H1 (cell line): ENCODE measurements around the gene GJC2. TPM values are rescaled to one million over a fixed set of nuclear protein-coding genes. Genes with fewer than 3 reads are reported as not detected.

Experiments
- CTCF ChIA-PET: fragments of 300-600 bp; sonication (Branson Sonifier 250); formaldehyde crosslinking; loops from one replicate; lab custom pipeline; 2021; ENCODE audit not compliant: partially characterized antibody; lab: Charles Lee
- POLR2A ChIA-PET: fragments of 300-600 bp; sonication (Branson Sonifier 250); formaldehyde crosslinking; loops from one replicate; lab custom pipeline; 2021; ENCODE audit warnings: inconsistent platforms; ENCODE audit not compliant: partially characterized antibody; lab: Charles Lee
- DNase-seq, 2 experiments: peaks; one replicate each; pipeline versions ENCODE4 v3.0.0 to v3.0.0-alpha.2; 2010 to 2022; ENCODE audit warnings: low spot score in 2 of 2, low read depth in 1 of 2, mixed read lengths in 1 of 2
- FAIRE-seq: peaks from 2 replicates; lab custom pipeline; 2011; peaks lifted over from hg19 to GRCh38; lab: Jason Lieb, UNC
- H2AFZ ChIP-seq: 2 replicates; pipeline ENCODE4 v1.8.1; 2012; ENCODE audit warnings: low read length, inconsistent platforms
- H2AK5ac ChIP-seq: 2 replicates; pipeline ENCODE4 v1.6.1; 2013; ENCODE audit warnings: low read depth, low read length
- H2BK120ac ChIP-seq: replicated peaks from 2 replicates; pipeline ENCODE3; 2013; ENCODE audit warnings: low read depth, low read length, inconsistent platforms
- H2BK12ac ChIP-seq: 2 replicates; pipeline ENCODE4 v1.6.1; 2013; ENCODE audit warnings: low read depth, low read length
- H2BK15ac ChIP-seq: 2 replicates; pipeline ENCODE4 v1.6.1; 2013; ENCODE audit warnings: low read length
- H2BK20ac ChIP-seq: 2 replicates; pipeline ENCODE4 v1.6.1; 2013; ENCODE audit warnings: low read length
- H2BK5ac ChIP-seq: 2 replicates; pipeline ENCODE4 v1.6.1; 2013; ENCODE audit warnings: low read depth, low read length
- H3K14ac ChIP-seq: 2 replicates; pipeline ENCODE4 v1.6.1; 2013; ENCODE audit warnings: inconsistent platforms; ENCODE audit not compliant: insufficient read length
- H3K18ac ChIP-seq: 2 replicates; pipeline ENCODE4 v1.6.1; 2013; ENCODE audit warnings: low read length; ENCODE audit errors: extremely low read depth
- H3K23ac ChIP-seq: 2 replicates; pipeline ENCODE4 v1.6.1; 2013; ENCODE audit warnings: inconsistent platforms; ENCODE audit not compliant: insufficient read length
- H3K23me2 ChIP-seq: 2 replicates; pipeline ENCODE4 v1.6.1; 2013; ENCODE audit warnings: low read depth, low read length
- H3K27ac ChIP-seq: 2 replicates; pipeline ENCODE4 v1.6.1; 2011; ENCODE audit warnings: low read depth, low read length, inconsistent platforms
- H3K27me3 ChIP-seq, 4 experiments: replicated peaks in 1 of 4; 1 replicate in 1 of 4; 2 replicates in 3 of 4; pipeline versions ENCODE4 v1.6.1 to v1.8.1; 2011 to 2013; ENCODE audit warnings: low read length in 3 of 4, mild to moderate bottlenecking in 3 of 4, inconsistent platforms in 2 of 4, mixed read lengths in 2 of 4, moderate library complexity in 1 of 4; ENCODE audit not compliant: control insufficient read depth in 3 of 4, insufficient read depth in 3 of 4; ENCODE audit errors: extremely low read depth in 1 of 4
- H3K36me3 ChIP-seq, 4 experiments: 2 replicates each; pipeline versions ENCODE4 v1.6.1 to v1.8.1; 2011 to 2013; ENCODE audit warnings: mild to moderate bottlenecking in 4 of 4, low read length in 3 of 4, moderate library complexity in 2 of 4, control low read depth in 1 of 4, inconsistent platforms in 1 of 4; ENCODE audit not compliant: insufficient read depth in 4 of 4, control insufficient read depth in 2 of 4
- H3K4ac ChIP-seq: replicated peaks from 2 replicates; pipeline ENCODE3; 2013; ENCODE audit warnings: low read length, low read depth, mixed read lengths, inconsistent platforms; ENCODE audit not compliant: insufficient read length
- H3K4me1 ChIP-seq, 4 experiments: replicated peaks in 1 of 4; 1 replicate in 1 of 4; 2 replicates in 3 of 4; pipeline versions ENCODE4 v1.6.1 to v1.8.1; 2011 to 2013; ENCODE audit warnings: low read length in 3 of 4, inconsistent platforms in 2 of 4, mixed read lengths in 1 of 4; ENCODE audit not compliant: insufficient read depth in 4 of 4, control insufficient read depth in 3 of 4
- H3K4me2 ChIP-seq, 2 experiments: 2 replicates each; pipeline versions ENCODE4 v1.6.1 to v1.8.1; 2011 to 2013; ENCODE audit warnings: low read depth in 2 of 2, low read length in 2 of 2, control low read depth in 1 of 2, inconsistent platforms in 1 of 2, mild to moderate bottlenecking in 1 of 2; ENCODE audit not compliant: insufficient read depth in 1 of 2
- H3K4me3 ChIP-seq, 4 experiments: fragments of 200-600, 300-600 bp in 1 of 4; sonication (generic), shearing (Covaris generic), sonication (Bioruptor Twin) in 1 of 4; 2 replicates each; pipeline versions ENCODE4 v1.5.1 to v1.8.1; 2011 to 2016; ENCODE audit warnings: low read length in 4 of 4, low read depth in 3 of 4, control low read depth in 2 of 4, inconsistent platforms in 2 of 4, mild to moderate bottlenecking in 2 of 4, mixed read lengths in 1 of 4, moderate library complexity in 1 of 4; ENCODE audit not compliant: insufficient read depth in 2 of 4; ENCODE audit errors: extremely low read depth in 1 of 4
- H3K56ac ChIP-seq: replicated peaks from 2 replicates; pipeline ENCODE3; 2013; ENCODE audit warnings: low read depth, mild to moderate bottlenecking, mixed read lengths, low read length, inconsistent platforms; ENCODE audit not compliant: insufficient read length
- H3K79me1 ChIP-seq: 2 replicates; pipeline ENCODE4 v1.6.1; 2013; ENCODE audit warnings: low read depth, low read length, control low read depth
- H3K79me2 ChIP-seq, 2 experiments: 2 replicates each; pipeline versions ENCODE4 v1.6.1 to v1.8.1; 2012 to 2013; ENCODE audit warnings: low read length in 2 of 2, mild to moderate bottlenecking in 2 of 2, inconsistent platforms in 1 of 2; ENCODE audit not compliant: insufficient read depth in 2 of 2, control insufficient read depth in 1 of 2
- H3K9ac ChIP-seq, 4 experiments: replicated peaks in 1 of 4; 1 replicate in 1 of 4; 2 replicates in 3 of 4; pipeline versions ENCODE4 v1.6.1 to v1.8.1; 2011 to 2013; ENCODE audit warnings: low read depth in 3 of 4, low read length in 3 of 4, control low read depth in 2 of 4, mild to moderate bottlenecking in 2 of 4, moderate library complexity in 2 of 4, inconsistent platforms in 1 of 4; ENCODE audit errors: extremely low read depth in 1 of 4
- H3K9me3 ChIP-seq, 2 experiments: 2 replicates each; pipeline versions ENCODE4 v1.6.1 to v1.8.1; 2012 to 2013; ENCODE audit warnings: mild to moderate bottlenecking in 2 of 2, moderate library complexity in 2 of 2, control low read depth in 1 of 2, inconsistent platforms in 1 of 2, low read depth in 1 of 2, low read length in 1 of 2, mixed read lengths in 1 of 2; ENCODE audit not compliant: insufficient read depth in 2 of 2
- H4K20me1 ChIP-seq, 2 experiments: replicated peaks in 1 of 2; 2 replicates each; pipeline versions ENCODE3 to v1.8.1; 2011 to 2013; ENCODE audit warnings: inconsistent platforms in 2 of 2, low read length in 2 of 2, mild to moderate bottlenecking in 1 of 2; ENCODE audit not compliant: insufficient read depth in 2 of 2, control insufficient read depth in 1 of 2
- H4K5ac ChIP-seq: 2 replicates; pipeline ENCODE4 v1.6.1; 2013; ENCODE audit warnings: low read length, low read depth, mixed read lengths, inconsistent platforms; ENCODE audit not compliant: insufficient read length
- H4K8ac ChIP-seq: 2 replicates; pipeline ENCODE4 v1.8.0; 2013; ENCODE audit warnings: mild to moderate bottlenecking, moderate library complexity, low read length, inconsistent platforms; ENCODE audit not compliant: insufficient read depth; ENCODE audit errors: extremely low read depth
- H4K91ac ChIP-seq: replicated peaks from 2 replicates; pipeline ENCODE3; 2013; ENCODE audit warnings: low read length, mixed read lengths, inconsistent platforms; ENCODE audit not compliant: insufficient read length
- ASH2L ChIP-seq: fragments of 200-600, 300-600 bp; sonication (generic); IDR thresholded peaks from one replicate; pipeline ENCODE4 v1.7.1; 2017; ENCODE audit warnings: low read length
- KDM1A ChIP-seq: fragments of 200-600, 300-600 bp; sonication (generic); IDR thresholded peaks from 2 replicates; pipeline ENCODE4 v1.7.1; 2016; ENCODE audit warnings: mild to moderate bottlenecking, low read length, borderline replicate concordance
- SRF ChIP-seq: IDR thresholded peaks from 2 replicates; pipeline ENCODE4 v1.6.1; 2011; ENCODE audit warnings: mild to moderate bottlenecking, low read depth, low read length, moderate library complexity
- ZNF274 ChIP-seq: IDR thresholded peaks from 2 replicates; pipeline ENCODE4 v1.7.0; 2012; ENCODE audit warnings: low read length, borderline replicate concordance; ENCODE audit errors: extremely low read depth
- WGBS, 2 experiments: shearing (Covaris generic) in 1 of 2; methylation state at CpG; one replicate each; pipeline versions ENCODE4 v1.1.6 to v1.1.7; 2013 to 2015; ENCODE audit warnings: low lambda C conversion rate in 2 of 2, mixed read lengths in 2 of 2, inconsistent platforms in 1 of 2, low coverage in 1 of 2, missing lambda C conversion rate in 1 of 2; ENCODE audit not compliant: insufficient replicate concordance in 2 of 2, insufficient coverage in 1 of 2, insufficient read length in 1 of 2; ENCODE audit errors: extremely low coverage in 1 of 2, missing lambda C conversion rate in 1 of 2; 5-methylcytosine and 5-hydroxymethylcytosine counted together
- polyA plus RNA-seq, 7 experiments: library from polyadenylated mRNA; depleted of rRNA in 3 of 7; stranded (reverse) in 5 of 7; unstranded in 2 of 7; fragments of >200 nt in 5 of 7; fragments of 200-250 nt in 2 of 7; gene quantifications; 1 replicate in 5 of 7; 2 replicates in 1 of 7; 4 replicates in 1 of 7; pipeline versions ENCODE4 v1.2.1 to v1.2.3, GENCODE V29; 2011 to 2013; ENCODE audit warnings: missing spikeins in 2 of 7, mixed read lengths in 2 of 7
- total RNA-seq: library from RNA; stranded (reverse); fragmentation: NEBNext Ultra II Directional; extraction: Animal tissue kit (Norgen Biotek cat#: 25700); gene quantifications from 2 replicates; pipeline ENCODE4 v1.2.1, GENCODE V29; 2021
- TF ChIP-seq, protein P1 (sequence below), 3 experiments: IDR thresholded peaks; 1 replicate in 2 of 3; 2 replicates in 1 of 3; pipeline versions ENCODE4 v1.5.1 to v1.6.1; 2011; ENCODE audit warnings: low read length in 3 of 3, mild to moderate bottlenecking in 3 of 3, inconsistent platforms in 2 of 3, low read depth in 1 of 3, moderate library complexity in 1 of 3; ENCODE audit not compliant: insufficient read depth in 1 of 3; ENCODE audit errors: control extremely low read depth in 1 of 3

The GJC2 gene
- total and polyA plus RNA-seq, 2 of the 8 experiments (the other 6 are each of a cell fraction or from before 2014, with no cell fraction given), result 0.17 to 0.54 TPM

DNA sequence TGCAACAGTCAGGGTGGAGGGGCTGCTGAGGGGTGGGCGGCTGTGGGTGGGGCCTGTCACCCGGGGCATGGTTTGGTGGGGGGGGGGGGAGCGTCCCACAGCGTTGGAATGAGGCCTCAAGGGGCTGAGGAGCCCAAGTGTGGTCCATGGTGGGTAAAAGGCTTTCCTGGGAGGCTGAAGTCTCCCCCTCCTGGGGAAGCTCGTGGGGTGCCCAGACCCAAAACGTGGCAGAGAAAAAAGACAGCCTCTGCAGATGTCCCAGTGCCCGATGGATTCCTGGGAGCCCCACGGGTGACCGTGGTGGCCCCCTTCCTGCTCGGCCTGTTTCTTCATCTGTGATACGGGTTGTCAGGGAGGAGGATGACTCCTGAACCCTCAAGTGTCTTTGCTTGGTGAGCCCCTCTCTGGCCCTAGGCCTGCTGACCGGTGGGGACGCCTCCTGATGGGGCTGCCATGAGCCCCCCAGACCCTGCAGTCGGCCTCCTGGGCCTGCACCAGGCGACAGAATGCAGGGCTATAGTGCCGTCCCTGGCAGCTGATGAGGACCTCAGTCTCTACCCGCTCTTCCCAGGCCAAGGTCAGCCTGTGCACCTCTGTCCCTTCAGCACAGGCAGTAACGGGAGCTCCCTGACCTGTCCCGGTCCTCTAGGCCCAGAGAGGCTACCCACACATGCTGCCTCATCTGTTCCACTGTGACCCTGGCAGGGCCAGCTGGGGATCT, 59.3 kb downstream of the GJC2 start:
- peaks cover 2% of the 10 kb centered on the region in 2 experiments for H4K20me1 ChIP-seq
- H3K56ac ChIP-seq, result no peak overlapping the region
- POLR2A ChIA-PET, result no interaction called here

More for the DNA sequence above, 59.3 kb downstream of the GJC2 start:
- H3K79me2 ChIP-seq, result no peaks in the 10 kb centered on the region
- CTCF ChIA-PET, result interaction anchor here (1.1 to 2.9 kb wide), 4 partner anchors 18 to 209 kb away, joined by 3 to 10 read pairs (median 5); no protein-coding TSS in a partner anchor
- no peak overlapping the region for H2BK12ac ChIP-seq
- H2BK15ac ChIP-seq, result no peak overlapping the region
- peaks cover 2 to 32% (median 16%) of the 10 kb centered on the region in 4 experiments; a peak in 6 of 7 replicates for H3K27me3 ChIP-seq
- H2BK120ac ChIP-seq, result no peak overlapping the region
- H4K91ac ChIP-seq, result no peak overlapping the region
- no peak overlapping the region for H3K4me3 ChIP-seq
- H3K4me2 ChIP-seq, result no peak overlapping the region
- H3K4ac ChIP-seq, result no peak overlapping the region
- H3K9ac ChIP-seq, result no peak overlapping the region
- no peak overlapping the region for H3K14ac ChIP-seq
- DNase-seq (no peak), FAIRE-seq (no peak)
- no peaks in the 10 kb centered on the region for H3K9me3 ChIP-seq
- H3K79me1 ChIP-seq, result no peaks in the 10 kb centered on the region
- H4K8ac ChIP-seq, result no peak overlapping the region
- no peak overlapping the region for H3K23ac ChIP-seq
- H2AK5ac ChIP-seq, result no peak overlapping the region
- no peak overlapping the region for H3K27ac ChIP-seq
- H2BK5ac ChIP-seq, result no peak overlapping the region
- no peak overlapping the region for H4K5ac ChIP-seq
- no peaks in the 10 kb centered on the region for H3K36me3 ChIP-seq
- TF ChIP-seq KDM1A (no peak), ZNF274 (no peak), ASH2L (no peak), SRF (no peak)
- TF ChIP-seq, protein P1, sequence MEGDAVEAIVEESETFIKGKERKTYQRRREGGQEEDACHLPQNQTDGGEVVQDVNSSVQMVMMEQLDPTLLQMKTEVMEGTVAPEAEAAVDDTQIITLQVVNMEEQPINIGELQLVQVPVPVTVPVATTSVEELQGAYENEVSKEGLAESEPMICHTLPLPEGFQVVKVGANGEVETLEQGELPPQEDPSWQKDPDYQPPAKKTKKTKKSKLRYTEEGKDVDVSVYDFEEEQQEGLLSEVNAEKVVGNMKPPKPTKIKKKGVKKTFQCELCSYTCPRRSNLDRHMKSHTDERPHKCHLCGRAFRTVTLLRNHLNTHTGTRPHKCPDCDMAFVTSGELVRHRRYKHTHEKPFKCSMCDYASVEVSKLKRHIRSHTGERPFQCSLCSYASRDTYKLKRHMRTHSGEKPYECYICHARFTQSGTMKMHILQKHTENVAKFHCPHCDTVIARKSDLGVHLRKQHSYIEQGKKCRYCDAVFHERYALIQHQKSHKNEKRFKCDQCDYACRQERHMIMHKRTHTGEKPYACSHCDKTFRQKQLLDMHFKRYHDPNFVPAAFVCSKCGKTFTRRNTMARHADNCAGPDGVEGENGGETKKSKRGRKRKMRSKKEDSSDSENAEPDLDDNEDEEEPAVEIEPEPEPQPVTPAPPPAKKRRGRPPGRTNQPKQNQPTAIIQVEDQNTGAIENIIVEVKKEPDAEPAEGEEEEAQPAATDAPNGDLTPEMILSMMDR (IDR thresholded peaks at IDR 0.05; ENCODE audit: control extremely low read depth in 1 of 3, insufficient read depth in 1 of 3, low read depth in 1 of 3, low read length in 3 of 3), result no peak
- 83% methylated on average over 14 of the region's 19 CpGs; no CpG with 5 or more reads in 1 of the 2 experiments for WGBS, 2 experiments
- peaks cover 0 to 4% (median 4%) of the 10 kb centered on the region in 4 experiments; a peak in 4 of 7 replicates for H3K4me1 ChIP-seq
- H3K23me2 ChIP-seq, result peaks cover 12% of the 10 kb centered on the region
- H3K18ac ChIP-seq, result no peak overlapping the region
- H2BK20ac ChIP-seq, result no peak overlapping the region
- no peak overlapping the region for H2AFZ ChIP-seq
